Erythroblast (primary cell): ENCODE measurements around the gene COQ8B.

ENCODE experiments used
- GATA1 ChIP-seq: IDR thresholded peaks from 2 replicates; pipeline ENCODE4 v1.6.1; 2011; ENCODE audit warnings: low read depth, mild to moderate bottlenecking, control low read depth, low read length, moderate library complexity
- POLR2A ChIP-seq: IDR thresholded peaks from 2 replicates; pipeline ENCODE4 v1.6.1; 2011; ENCODE audit warnings: mild to moderate bottlenecking, low read length

DNA sequence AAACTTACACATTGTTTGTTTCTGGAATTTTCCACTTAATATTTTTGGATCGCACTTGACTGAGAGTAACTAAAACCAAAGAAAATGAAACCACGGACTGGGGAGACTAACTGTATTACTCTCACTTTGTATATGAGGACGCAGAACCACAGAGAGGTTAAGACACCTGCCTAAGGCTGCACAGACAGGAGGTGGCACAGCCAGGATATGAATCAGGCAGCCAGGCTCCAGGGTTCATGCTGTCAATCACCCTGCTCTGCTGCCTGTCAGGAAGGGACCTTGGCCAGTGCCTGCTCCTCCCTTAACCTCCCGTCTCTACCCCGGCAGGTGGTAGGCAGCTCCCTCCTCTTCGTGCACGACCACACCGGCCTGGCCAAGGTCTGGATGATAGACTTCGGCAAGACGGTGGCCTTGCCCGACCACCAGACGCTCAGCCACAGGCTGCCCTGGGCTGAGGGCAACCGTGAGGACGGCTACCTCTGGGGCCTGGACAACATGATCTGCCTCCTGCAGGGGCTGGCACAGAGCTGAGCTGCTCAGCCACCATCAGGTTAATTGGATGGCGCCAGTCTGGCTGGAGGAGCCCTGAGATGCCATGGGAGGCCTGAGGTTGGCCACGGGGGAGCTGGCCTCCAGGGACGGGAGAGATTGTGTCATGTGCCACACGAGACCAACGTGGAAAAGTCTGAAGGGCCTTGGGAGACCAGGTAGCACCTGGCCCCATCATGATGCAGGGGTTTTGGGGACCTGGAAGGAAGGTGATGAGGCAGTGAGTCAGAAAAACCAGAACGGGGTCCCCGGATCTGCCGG, 22.5 kb upstream of the COQ8B start:
- no peak for TF ChIP-seq POLR2A
- TF ChIP-seq GATA1 = no peak
